Transverse colon (tissue), 4 donors: ENCODE results near the gene FAM204A. TPM values are rescaled to one million over a fixed set of nuclear protein-coding genes. Genes with fewer than 3 reads are reported as not detected.
A peak's percentile ranks its signal among the peaks of the same experiment; 100 is the strongest.

Source experiments
- DNase-seq: peaks from one replicate; pipeline ENCODE4 v3.0.0-alpha.2; 2019
- H3K27ac ChIP-seq, 4 donors: fragments of 200-600 bp; sonication (generic); 2 replicates each; pipeline ENCODE4 v1.5.1; 2016 to 2018; ENCODE audit warnings: inconsistent platforms in 4 of 4
- H3K27me3 ChIP-seq: fragments of 200-600 bp; sonication (generic); 2 replicates; pipeline ENCODE4 v1.5.1; 2017; ENCODE audit warnings: inconsistent platforms
- H3K36me3 ChIP-seq, 4 donors: fragments of 200-600 bp; sonication (generic); 2 replicates each; pipeline ENCODE4 v1.5.1; 2017 to 2019; ENCODE audit warnings: inconsistent platforms in 4 of 4
- H3K4me1 ChIP-seq, 4 donors: fragments of 200-600 bp; sonication (generic); 2 replicates each; pipeline ENCODE4 v1.5.1; 2017 to 2020; ENCODE audit warnings: inconsistent platforms in 4 of 4
- H3K4me3 ChIP-seq, 4 donors: fragments of 200-600 bp; sonication (generic); 1 replicate in 1 of 4; 2 replicates in 3 of 4; pipeline versions ENCODE4 v1.5.1 to v1.6.1; 2017 to 2019; ENCODE audit warnings: inconsistent platforms in 4 of 4
- H3K9me3 ChIP-seq, 2 donors: fragments of 200-600 bp; sonication (generic); 2 replicates each; pipeline ENCODE4 v1.5.1; 2017 to 2019; ENCODE audit warnings: inconsistent platforms in 2 of 2
- CTCF ChIP-seq, 5 experiments: fragments of 200-600 bp in 3 of 5; fragments of 450-650 bp in 2 of 5; sonication (generic) in 3 of 5; IDR thresholded peaks; 1 replicate in 2 of 5; 2 replicates in 3 of 5; pipeline ENCODE4 v1.5.1; 2016 to 2017; ENCODE audit warnings: antibody characterized with exemption in 5 of 5, inconsistent platforms in 3 of 5, mild to moderate bottlenecking in 2 of 5, moderate library complexity in 1 of 5
- EP300 ChIP-seq: sonication (generic); formaldehyde crosslinking; IDR thresholded peaks from one replicate; pipeline ENCODE4 v1.6.1; 2017; ENCODE audit warnings: antibody characterized with exemption, low read depth
- POLR2A ChIP-seq: fragments of 450-650 bp; IDR thresholded peaks from one replicate; pipeline ENCODE4 v1.6.1; 2016; ENCODE audit warnings: antibody characterized with exemption, mild to moderate bottlenecking, moderate library complexity
- POLR2AphosphoS5 ChIP-seq, 3 donors: sonication (generic); formaldehyde crosslinking; IDR thresholded peaks; one replicate each; pipeline ENCODE4 v1.6.1; 2016; ENCODE audit warnings: antibody characterized with exemption in 3 of 3
- WGBS, 2 donors: methylation state at CpG; one replicate each; pipeline ENCODE4 v1.1.5; 2018; ENCODE audit warnings: low coverage in 1 of 2; 5-methylcytosine and 5-hydroxymethylcytosine counted together
- in situ Hi-C, 4 donors: fragments of 200-750 bp; cut with MboI; loops; one replicate each; pipeline versions ENCODE4 v1.15.0 to v1.15.1; 2017; ENCODE audit warnings: low sequenced_read_pairs in 3 of 4, low pct_ligation_motif_present in 1 of 4, low pct_unique_long_range_greater_than_20kb in 1 of 4
- intact Hi-C: fragments of 100-400 bp; cut with DNase I; formaldehyde crosslinking; loops from one replicate; pipeline ENCODE4 v1.15.1; 2023; ENCODE audit warnings: low total_unique reads
- total RNA-seq, 4 donors: library from RNA; depleted of rRNA; stranded (reverse); fragments of >200 nt; gene quantifications; one replicate each; pipeline ENCODE4 v1.1.0, GENCODE V29; 2016

Gene FAM204A
- total RNA-seq, 4 donors from 2014 or later = 16.8 to 35.2 (median 25.4) TPM

GRCh38 chr10:118307220-118307619 lies 34.9 kb downstream of the FAM204A start:
- Histone ChIP-seq H3K27me3 (no peaks in the 10 kb centered on the region), H3K9me3 (no peaks in the 10 kb centered on the region), H3K4me3 (no peak overlapping the region), H3K27ac (peak overlapping the region in 1 of 4 donors; percentile 40), H3K36me3 (peaks cover 0 to 3% (median under 1%) of the 10 kb centered on the region in 4 donors), H3K4me1 (peaks cover 3 to 7% (median 3%) of the 10 kb centered on the region in 4 donors)
- no peak for DNase-seq
- 21 to 78% methylated on average over 1 of the region's 1 CpG for WGBS, 2 donors
- TF ChIP-seq EP300 = no peak
- TF ChIP-seq CTCF (IDR thresholded peaks at IDR 0.05) = no peak
- no peak for TF ChIP-seq POLR2A
- TF ChIP-seq POLR2AphosphoS5 (IDR thresholded peaks at IDR 0.05) = no peak
- intact Hi-C loops = no loop called here
- in situ Hi-C loops = no loop called here

- 50 to 54% methylated on average over 1 of the region's 1 CpG for WGBS, 2 donors
- in situ Hi-C loops (no loop called here), intact Hi-C loops (no loop called here)
- H3K27ac ChIP-seq = no peak overlapping the region
- no peak for DNase-seq
- H3K9me3 ChIP-seq = no peaks in the 10 kb centered on the region
- H3K36me3 ChIP-seq = peaks cover 0 to 1% (median 0%) of the 10 kb centered on the region in 4 donors
- no peak for TF ChIP-seq EP300
- no peak for TF ChIP-seq POLR2A
- TF ChIP-seq CTCF (IDR thresholded peaks at IDR 0.05) = no peak
- no peak for TF ChIP-seq POLR2AphosphoS5 (IDR thresholded peaks at IDR 0.05)
- H3K4me1 ChIP-seq = peaks cover 3 to 7% (median 3%) of the 10 kb centered on the region in 4 donors
- no peak overlapping the region for H3K4me3 ChIP-seq
- H3K27me3 ChIP-seq = no peaks in the 10 kb centered on the region
These were observed 36.4 kb downstream of the FAM204A start for GRCh38 chr10:118305730-118306129.

GRCh38 chr10:118304521-118304920 lies 37.6 kb downstream of the FAM204A start:
- H3K27me3 ChIP-seq = no peaks in the 10 kb centered on the region
- TF ChIP-seq CTCF (IDR thresholded peaks at IDR 0.05) (no peak), POLR2AphosphoS5 (IDR thresholded peaks at IDR 0.05) (no peak), POLR2A (no peak), EP300 (no peak)
- 63 to 64% methylated on average over 3 to 6 of the region's 6 CpGs for WGBS, 2 donors
- intact Hi-C loops = no loop called here
- DNase-seq = peak; percentile 20
- H3K9me3 ChIP-seq = no peaks in the 10 kb centered on the region
- no peak overlapping the region for H3K27ac ChIP-seq
- H3K36me3 ChIP-seq = peaks cover 0 to 1% (median 0%) of the 10 kb centered on the region in 4 donors
- no peak overlapping the region for H3K4me3 ChIP-seq
- in situ Hi-C loops = no loop called here
- peaks cover 3 to 7% (median 3%) of the 10 kb centered on the region in 4 donors for H3K4me1 ChIP-seq

- DNase-seq = no peak
- intact Hi-C loops (no loop called here), in situ Hi-C loops (no loop called here)
- Histone ChIP-seq H3K27me3 (no peaks in the 10 kb centered on the region), H3K27ac (no peak overlapping the region), H3K4me3 (no peak overlapping the region), H3K36me3 (no peaks in the 10 kb centered on the region), H3K4me1 (peaks cover 0 to 3% (median 1%) of the 10 kb centered on the region in 4 donors), H3K9me3 (no peaks in the 10 kb centered on the region)
- WGBS, 2 donors = 82 to 89% methylated on average over 1 to 2 of the region's 2 CpGs
- TF ChIP-seq POLR2AphosphoS5 (IDR thresholded peaks at IDR 0.05) (no peak), POLR2A (no peak), CTCF (IDR thresholded peaks at IDR 0.05) (no peak), EP300 (no peak)
These were observed 40.9 kb downstream of the FAM204A start for GRCh38 chr10:118301211-118301610.
